ENCODE data around the gene ABAT. TPM values are rescaled to one million over a fixed set of nuclear protein-coding genes. Genes with fewer than 3 reads are reported as not detected.
A peak's percentile ranks its signal among the peaks of the same experiment; 100 is the strongest.

Gene ABAT
- total and polyA plus RNA-seq, 2 of the 8 experiments (the other 6 are each of a cell fraction or from before 2014, with no cell fraction given), result 6.4 to 8.4 TPM

- Histone ChIP-seq H3K23me2 (ENCODE audit: low read depth, low read length) (no peaks in the 10 kb centered on the region), H4K20me1 (replicated peaks in 1 of 2; ENCODE audit: control insufficient read depth in 1 of 2, insufficient read depth in 2 of 2, low read length in 2 of 2) (no peaks in the 10 kb centered on the region), H2BK5ac (ENCODE audit: low read depth, low read length) (no peak overlapping the region), H3K79me1 (ENCODE audit: low read depth, low read length) (no peaks in the 10 kb centered on the region), H2BK15ac (ENCODE audit: low read length) (0 out of 2 replicates have a peak overlapping the region, but pooled peaks have one; percentile 29), H3K4me2 (ENCODE audit: insufficient read depth in 1 of 2, low read depth in 2 of 2, low read length in 2 of 2) (no peak overlapping the region), H3K79me2 (ENCODE audit: control insufficient read depth in 1 of 2, insufficient read depth in 2 of 2, low read length in 2 of 2) (no peaks in the 10 kb centered on the region), H3K27ac (ENCODE audit: low read depth, low read length) (no peak overlapping the region), H2BK120ac (replicated peaks; ENCODE audit: low read depth, low read length) (no peak overlapping the region), H3K9ac (replicated peaks in 1 of 4; ENCODE audit: extremely low read depth in 1 of 4, low read depth in 3 of 4, low read length in 3 of 4) (no peak overlapping the region), H4K91ac (replicated peaks; ENCODE audit: insufficient read length, low read length) (no peak overlapping the region), H2AFZ (ENCODE audit: low read length) (no peak overlapping the region), H3K9me3 (ENCODE audit: insufficient read depth in 2 of 2, low read depth in 1 of 2, low read length in 1 of 2) (no peaks in the 10 kb centered on the region), H3K4ac (replicated peaks; ENCODE audit: insufficient read length, low read depth, low read length) (no peak overlapping the region), H2AK5ac (ENCODE audit: low read depth, low read length) (no peak overlapping the region), H3K4me1 (replicated peaks in 1 of 4; ENCODE audit: control insufficient read depth in 3 of 4, insufficient read depth in 4 of 4, low read length in 3 of 4) (peaks cover 0 to 3% (median 0%) of the 10 kb centered on the region in 4 experiments; a peak in 1 of 7 replicates), H3K23ac (ENCODE audit: insufficient read length) (no peak overlapping the region), H3K14ac (ENCODE audit: insufficient read length) (no peak overlapping the region), H4K8ac (ENCODE audit: extremely low read depth, insufficient read depth, low read length) (no peak overlapping the region), H2BK20ac (ENCODE audit: low read length) (no peak overlapping the region), H3K27me3 (replicated peaks in 1 of 4; ENCODE audit: control insufficient read depth in 3 of 4, extremely low read depth in 1 of 4, insufficient read depth in 3 of 4, low read length in 3 of 4) (no peaks in the 10 kb centered on the region), H3K56ac (replicated peaks; ENCODE audit: insufficient read length, low read depth, low read length) (no peak overlapping the region), H4K5ac (ENCODE audit: insufficient read length, low read depth, low read length) (no peak overlapping the region), H2BK12ac (ENCODE audit: low read depth, low read length) (no peak overlapping the region), H3K4me3 (ENCODE audit: extremely low read depth in 1 of 4, insufficient read depth in 2 of 4, low read depth in 3 of 4, low read length in 4 of 4) (no peak overlapping the region), H3K36me3 (ENCODE audit: control insufficient read depth in 2 of 4, insufficient read depth in 4 of 4, low read length in 3 of 4) (no peaks in the 10 kb centered on the region), H3K18ac (ENCODE audit: extremely low read depth, low read length) (no peak overlapping the region)
- ChIA-PET CTCF (ENCODE audit: partially characterized antibody) (interaction anchor here (0.7 to 1.4 kb wide), 6 partner anchors 26 to 239 kb away, joined by 3 to 6 read pairs (median 4); no protein-coding TSS in a partner anchor), POLR2A (ENCODE audit: partially characterized antibody) (interaction anchor here (0.6 to 1.7 kb wide), 2 partner anchors 13 to 21 kb away, joined by 3 to 5 read pairs; no protein-coding TSS in a partner anchor)
- WGBS, 2 experiments (ENCODE audit: extremely low coverage in 1 of 2, insufficient coverage in 1 of 2, insufficient read length in 1 of 2, insufficient replicate concordance in 2 of 2, low coverage in 1 of 2, low lambda C conversion rate in 2 of 2, missing lambda C conversion rate in 1 of 2), result 94% methylated on average over 12 of the region's 12 CpGs; no CpG with 5 or more reads in 1 of the 2 experiments
- FAIRE-seq (no peak), DNase-seq (ENCODE audit: low read depth in 1 of 2, low spot score in 2 of 2) (no peak)
- TF ChIP-seq SIRT6 (IDR thresholded peaks at IDR 0.05; ENCODE audit: low read length) (no peak), SUZ12 (IDR thresholded peaks at IDR 0.05; ENCODE audit: low read length) (no peak), POLR2A (IDR thresholded peaks at IDR 0.05; ENCODE audit: control extremely low read depth in 1 of 2, low read depth in 2 of 2, low read length in 2 of 2) (no peak), TAF1 (IDR thresholded peaks at IDR 0.05; ENCODE audit: low read depth, low read length) (no peak), MAX (IDR thresholded peaks at IDR 0.05) (no peak), KDM1A (IDR thresholded peaks at IDR 0.05; ENCODE audit: borderline replicate concordance, low read length) (no peak)
Observed at GRCh38 chr16:8696880-8697279, 22.5 kb downstream of the ABAT start.
